Chondrocyte (in vitro differentiated cells): ENCODE measurements around the gene ELMO2. TPM values are rescaled to one million over a fixed set of nuclear protein-coding genes. Genes with fewer than 3 reads are reported as not detected.

Experiments used
- DNase-seq: peaks from one replicate; pipeline ENCODE4 v3.0.0; 2021; ENCODE audit warnings: mixed read lengths, low spot score
- H3K27ac Mint-ChIP-seq: one replicate; pipeline ENCODE4 v1.8.0; 2021; ENCODE audit warnings: mild to moderate bottlenecking, moderate library complexity, mixed read lengths; ENCODE audit not compliant: unreplicated experiment
- H3K27me3 Mint-ChIP-seq: 2 replicates; pipeline ENCODE4 v1.8.0; 2021; ENCODE audit warnings: low read depth, mixed read lengths
- H3K36me3 Mint-ChIP-seq: 2 replicates; pipeline ENCODE4 v1.8.0; 2021; ENCODE audit warnings: low read depth, mixed read lengths
- H3K4me1 Mint-ChIP-seq: 2 replicates; pipeline ENCODE4 v1.8.0; 2021; ENCODE audit warnings: low read depth, mild to moderate bottlenecking, mixed read lengths
- H3K4me3 Mint-ChIP-seq: one replicate; pipeline ENCODE4 v1.8.0; 2021; ENCODE audit warnings: mild to moderate bottlenecking, moderate library complexity, mixed read lengths; ENCODE audit not compliant: unreplicated experiment
- H3K9me3 Mint-ChIP-seq: 2 replicates; pipeline ENCODE4 v1.8.0; 2021; ENCODE audit warnings: low read depth, mixed read lengths
- CTCF ChIP-seq: fragments of 200-600 bp; sonication (generic); IDR thresholded peaks from 2 replicates; pipeline ENCODE4 v1.5.0; 2021; ENCODE audit warnings: antibody characterized with exemption, mild to moderate bottlenecking, moderate library complexity
- total RNA-seq: library from RNA; stranded (reverse); gene quantifications from 3 replicates; pipeline ENCODE4 v1.2.1, GENCODE V29; 2021

Gene ELMO2
- total RNA-seq, 1 donor from 2014 or later: 52.9 TPM

- no peaks in the 10 kb centered on the region for H3K9me3 Mint-ChIP-seq
- TF ChIP-seq CTCF: no peak
- DNase-seq: no peak
- no peak overlapping the region for H3K27ac Mint-ChIP-seq
- no peaks in the 10 kb centered on the region for H3K4me1 Mint-ChIP-seq
- no peak overlapping the region for H3K4me3 Mint-ChIP-seq
- H3K36me3 Mint-ChIP-seq: peaks cover 2% of the 10 kb centered on the region
- peaks cover 43% of the 10 kb centered on the region for H3K27me3 Mint-ChIP-seq
These were observed 28.7 kb upstream of the ELMO2 start for GRCh38 chr20:46435146-46435545.

GRCh38 chr20:46434597-46434996, 28.2 kb upstream of the ELMO2 start:
- Mint-ChIP-seq H3K4me1 (no peaks in the 10 kb centered on the region), H3K4me3 (no peak overlapping the region), H3K27me3 (peaks cover 47% of the 10 kb centered on the region), H3K36me3 (peaks cover 2% of the 10 kb centered on the region), H3K27ac (no peak overlapping the region), H3K9me3 (no peaks in the 10 kb centered on the region)
- DNase-seq: no peak
- no peak for TF ChIP-seq CTCF

GRCh38 chr20:46433051-46433450, 26.6 kb upstream of the ELMO2 start:
- Mint-ChIP-seq H3K27me3 (peaks cover 54% of the 10 kb centered on the region), H3K36me3 (peaks cover 2% of the 10 kb centered on the region), H3K4me3 (no peak overlapping the region), H3K9me3 (no peaks in the 10 kb centered on the region), H3K27ac (no peak overlapping the region), H3K4me1 (no peaks in the 10 kb centered on the region)
- DNase-seq: no peak
- no peak for TF ChIP-seq CTCF

GRCh38 chr20:46430921-46431712, 24.7 kb upstream of the ELMO2 start:
- Mint-ChIP-seq H3K4me3 (no peak overlapping the region), H3K27me3 (peaks cover 71% of the 10 kb centered on the region), H3K4me1 (no peaks in the 10 kb centered on the region), H3K9me3 (no peaks in the 10 kb centered on the region), H3K36me3 (peaks cover under 1% of the 10 kb centered on the region), H3K27ac (no peak overlapping the region)
- TF ChIP-seq CTCF: no peak
- DNase-seq: no peak

- H3K27me3 Mint-ChIP-seq: peaks cover 68% of the 10 kb centered on the region
- no peaks in the 10 kb centered on the region for H3K9me3 Mint-ChIP-seq
- TF ChIP-seq CTCF: no peak
- no peak overlapping the region for H3K27ac Mint-ChIP-seq
- DNase-seq: no peak
- H3K4me3 Mint-ChIP-seq: no peak overlapping the region
- H3K4me1 Mint-ChIP-seq: no peaks in the 10 kb centered on the region
- H3K36me3 Mint-ChIP-seq: no peaks in the 10 kb centered on the region
These were observed 21.0 kb upstream of the ELMO2 start for GRCh38 chr20:46427384-46427783.
